SU-DHL-6 (cell line): ENCODE measurements around the gene CCL14.

Experiments used
- H2AFZ ChIP-seq: fragments of 200-600 bp; sonication (generic); 2 replicates; pipeline ENCODE4 v1.6.1; 2014; ENCODE audit warnings: low read depth, mild to moderate bottlenecking, moderate library complexity, mixed read lengths, antibody characterized with exemption, low read length; ENCODE audit not compliant: severe bottlenecking
- H3F3A ChIP-seq: fragments of 200-600 bp; shearing (Covaris generic); 2 replicates; pipeline ENCODE4 v1.6.0; 2016; ENCODE audit warnings: antibody characterized with exemption, mild to moderate bottlenecking; ENCODE audit not compliant: insufficient read depth
- H3K27ac ChIP-seq: fragments of 200-600 bp; sonication (generic); 2 replicates; pipeline ENCODE4 v1.5.1; 2016; ENCODE audit warnings: low read depth, mild to moderate bottlenecking, low read length, moderate library complexity, mixed read lengths
- H3K27me3 ChIP-seq: fragments of 200-600 bp; sonication (generic), shearing (Covaris generic); 2 replicates; pipeline ENCODE4 v1.6.0; 2014; ENCODE audit warnings: mild to moderate bottlenecking, low read length
- H3K36me3 ChIP-seq: fragments of 200-600 bp; sonication (generic); 2 replicates; pipeline ENCODE4 v1.6.1; 2014; ENCODE audit warnings: mild to moderate bottlenecking, low read length, mixed read lengths
- H3K4me2 ChIP-seq: fragments of 300-600, 200-600 bp; shearing (Covaris generic), sonication (generic); 2 replicates; pipeline ENCODE4 v1.6.0; 2014; ENCODE audit warnings: low read length, low read depth, mild to moderate bottlenecking; ENCODE audit not compliant: poor library complexity, severe bottlenecking
- H3K4me3 ChIP-seq: fragments of 200-600 bp; sonication (generic); 2 replicates; pipeline ENCODE4 v1.5.1; 2014; ENCODE audit warnings: antibody characterized with exemption, low read length, mild to moderate bottlenecking, mixed read lengths; ENCODE audit not compliant: insufficient read depth, poor library complexity, severe bottlenecking
- H3K79me2 ChIP-seq: fragments of 200-600 bp; sonication (generic); 2 replicates; pipeline ENCODE4 v1.6.1; 2014; ENCODE audit warnings: mild to moderate bottlenecking, low read length, moderate library complexity; ENCODE audit not compliant: insufficient read depth
- H3K9ac ChIP-seq: fragments of 200-600 bp; sonication (generic); 2 replicates; pipeline ENCODE4 v1.7.0; 2014; ENCODE audit warnings: mild to moderate bottlenecking, low read length
- H3K9me2 ChIP-seq: fragments of 200-600 bp; sonication (generic); replicated peaks from 2 replicates; pipeline ENCODE4 v1.6.1; 2014; ENCODE audit warnings: low read length; ENCODE audit not compliant: insufficient read depth
- H3K9me3 ChIP-seq: fragments of 200-600 bp; sonication (generic); 2 replicates; pipeline ENCODE4 v1.6.1; 2014; ENCODE audit warnings: low read length, mixed read lengths; ENCODE audit not compliant: insufficient read depth
- H4K20me1 ChIP-seq: fragments of 200-600 bp; sonication (generic); 2 replicates; pipeline ENCODE4 v1.6.1; 2014; ENCODE audit warnings: low read depth, mild to moderate bottlenecking, antibody characterized with exemption, low read length, moderate library complexity, mixed read lengths
- EZH2phosphoT487 ChIP-seq: fragments of 200-600 bp; sonication (generic), shearing (Covaris generic); conservative IDR thresholded peaks from 2 replicates; pipeline ENCODE4 v1.6.1; 2018; ENCODE audit warnings: mild to moderate bottlenecking, antibody characterized with exemption, low read length, moderate library complexity, mixed read lengths
- TF ChIP-seq, protein P1 (sequence below): fragments of 200-600 bp; sonication (generic); IDR thresholded peaks from one replicate; pipeline ENCODE4 v1.5.1; 2017; ENCODE audit warnings: antibody characterized with exemption, mild to moderate bottlenecking, low read length, moderate library complexity; ENCODE audit not compliant: insufficient read depth, poor library complexity, severe bottlenecking

CCL14 gene

DNA sequence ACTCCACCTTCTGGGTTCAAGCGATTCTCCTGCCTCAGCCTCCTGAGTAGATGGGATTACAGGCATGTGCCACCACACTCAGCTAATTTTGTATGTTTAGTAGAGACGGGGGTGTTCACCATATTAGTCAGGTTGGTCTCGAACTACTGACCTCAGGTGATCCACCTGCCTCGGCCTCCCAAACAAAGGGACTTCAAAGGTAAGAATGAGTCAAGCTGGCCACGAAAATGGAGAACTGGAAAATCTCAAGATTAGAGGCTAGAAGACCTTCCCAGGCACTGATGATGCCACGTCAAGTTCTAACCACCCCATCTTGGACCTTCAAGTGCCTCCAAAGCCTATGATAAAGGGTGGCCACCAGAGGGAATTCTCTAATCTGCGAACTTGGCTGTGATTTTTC, 16.1 kb upstream of the CCL14 start:
- H3K36me3 ChIP-seq, result no peaks in the 10 kb centered on the region
- no peaks in the 10 kb centered on the region for H3K9me3 ChIP-seq
- H3K79me2 ChIP-seq, result no peaks in the 10 kb centered on the region
- H3K9me2 ChIP-seq, result no peaks in the 10 kb centered on the region
- TF ChIP-seq, protein P1, sequence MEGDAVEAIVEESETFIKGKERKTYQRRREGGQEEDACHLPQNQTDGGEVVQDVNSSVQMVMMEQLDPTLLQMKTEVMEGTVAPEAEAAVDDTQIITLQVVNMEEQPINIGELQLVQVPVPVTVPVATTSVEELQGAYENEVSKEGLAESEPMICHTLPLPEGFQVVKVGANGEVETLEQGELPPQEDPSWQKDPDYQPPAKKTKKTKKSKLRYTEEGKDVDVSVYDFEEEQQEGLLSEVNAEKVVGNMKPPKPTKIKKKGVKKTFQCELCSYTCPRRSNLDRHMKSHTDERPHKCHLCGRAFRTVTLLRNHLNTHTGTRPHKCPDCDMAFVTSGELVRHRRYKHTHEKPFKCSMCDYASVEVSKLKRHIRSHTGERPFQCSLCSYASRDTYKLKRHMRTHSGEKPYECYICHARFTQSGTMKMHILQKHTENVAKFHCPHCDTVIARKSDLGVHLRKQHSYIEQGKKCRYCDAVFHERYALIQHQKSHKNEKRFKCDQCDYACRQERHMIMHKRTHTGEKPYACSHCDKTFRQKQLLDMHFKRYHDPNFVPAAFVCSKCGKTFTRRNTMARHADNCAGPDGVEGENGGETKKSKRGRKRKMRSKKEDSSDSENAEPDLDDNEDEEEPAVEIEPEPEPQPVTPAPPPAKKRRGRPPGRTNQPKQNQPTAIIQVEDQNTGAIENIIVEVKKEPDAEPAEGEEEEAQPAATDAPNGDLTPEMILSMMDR, result no peak
- no peak for TF ChIP-seq EZH2phosphoT487
- no peak overlapping the region for H2AFZ ChIP-seq
- no peaks in the 10 kb centered on the region for H3F3A ChIP-seq
- H3K4me3 ChIP-seq, result no peak overlapping the region
- H3K9ac ChIP-seq, result no peak overlapping the region
- no peak overlapping the region for H3K4me2 ChIP-seq
- no peaks in the 10 kb centered on the region for H4K20me1 ChIP-seq
- no peak overlapping the region for H3K27ac ChIP-seq
- H3K27me3 ChIP-seq, result no peaks in the 10 kb centered on the region

DNA sequence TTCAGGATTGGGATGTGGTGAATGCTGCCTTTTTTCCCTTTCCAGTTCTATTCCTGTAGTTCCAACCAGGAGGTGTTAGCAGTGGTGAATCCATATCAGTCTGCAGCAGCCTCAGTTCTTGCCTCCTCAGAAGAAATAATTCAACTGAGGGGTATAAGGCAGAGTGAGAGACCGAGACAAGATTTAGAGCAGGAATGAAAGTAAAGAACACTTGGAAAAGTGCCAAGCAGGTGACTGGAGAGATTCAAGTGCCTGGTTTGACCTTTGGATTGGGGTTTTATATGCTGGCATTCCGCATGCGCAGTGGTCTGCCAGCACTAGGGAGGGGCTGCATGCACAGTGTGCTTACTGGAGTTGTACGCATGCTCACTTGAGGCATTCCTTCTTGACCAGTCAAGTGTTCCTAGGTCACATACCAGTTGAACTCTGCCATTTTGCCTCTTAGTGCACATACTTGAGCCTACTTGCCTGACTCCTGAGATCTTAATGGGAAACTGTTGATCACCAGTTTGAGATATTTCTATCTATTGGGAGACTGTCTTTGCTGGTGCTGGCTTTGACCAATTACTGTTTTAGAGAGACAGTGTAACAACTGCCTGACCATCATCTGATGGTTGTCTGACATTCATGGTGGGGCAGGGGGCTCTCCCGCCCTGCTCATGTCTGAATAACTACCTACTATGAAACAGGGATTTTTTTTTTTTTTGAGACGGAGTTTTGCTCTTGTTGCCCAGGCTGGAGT, 15.5 kb upstream of the CCL14 start:
- H3F3A ChIP-seq, result no peaks in the 10 kb centered on the region
- H3K9me2 ChIP-seq, result no peaks in the 10 kb centered on the region
- H4K20me1 ChIP-seq, result no peaks in the 10 kb centered on the region
- H3K36me3 ChIP-seq, result no peaks in the 10 kb centered on the region
- H3K9ac ChIP-seq, result no peak overlapping the region
- no peak for TF ChIP-seq EZH2phosphoT487
- TF ChIP-seq, protein P1, result no peak
- no peaks in the 10 kb centered on the region for H3K79me2 ChIP-seq
- H2AFZ ChIP-seq, result no peak overlapping the region
- H3K9me3 ChIP-seq, result no peaks in the 10 kb centered on the region
- H3K27ac ChIP-seq, result no peak overlapping the region
- no peak overlapping the region for H3K4me3 ChIP-seq
- no peaks in the 10 kb centered on the region for H3K27me3 ChIP-seq
- H3K4me2 ChIP-seq, result no peak overlapping the region

DNA sequence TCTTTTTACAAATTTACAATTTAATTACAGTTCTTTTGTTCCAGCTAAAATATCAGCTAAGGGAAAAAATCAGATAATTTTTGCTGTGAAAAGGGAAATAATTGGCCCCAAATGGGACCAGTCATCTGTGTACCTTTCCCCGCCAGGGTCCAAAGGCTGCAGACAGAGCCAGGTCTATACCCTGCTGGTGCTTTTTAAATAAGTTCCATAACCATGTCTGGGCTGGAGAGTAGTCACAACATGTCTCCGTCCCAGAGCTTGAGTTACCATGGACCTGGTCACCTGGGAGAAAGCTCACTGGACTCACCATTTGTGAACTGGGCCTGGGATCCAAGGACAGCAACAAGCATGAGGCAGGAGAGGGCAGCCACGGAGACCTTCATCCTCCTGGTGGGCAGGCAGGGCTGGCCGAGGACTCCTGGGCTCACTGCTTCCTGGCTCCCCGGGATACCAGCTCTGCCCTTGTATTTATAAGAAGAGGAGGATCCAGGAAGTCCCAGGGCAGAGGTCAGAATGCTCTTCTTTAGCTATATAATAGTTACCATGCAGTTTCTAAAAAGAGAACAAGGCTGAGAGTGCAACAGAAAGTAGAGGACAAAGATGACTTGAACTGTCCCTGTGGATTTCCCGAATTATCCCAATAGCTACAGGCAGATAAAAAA, 14.7 kb upstream of the CCL14 start, which contains the start of gene CCL15:
Gene CCL15 (minus strand): TSS at position 444 of the 662 bp plus-strand sequence. CDS start 61 bp downstream, at position 383.
- Histone ChIP-seq H3K4me3 (no peak within 1 kb of the TSS), H3F3A (no peaks in the 10 kb centered on the region), H3K27me3 (no peaks in the 10 kb centered on the region), H3K9ac (no peak within 1 kb of the TSS), H3K9me2 (no peaks in the 10 kb centered on the region), H3K79me2 (no peaks in the 10 kb centered on the region), H3K36me3 (no peaks in the 10 kb centered on the region), H3K4me2 (no peak within 1 kb of the TSS), H3K9me3 (no peaks in the 10 kb centered on the region), H4K20me1 (no peaks in the 10 kb centered on the region), H2AFZ (no peak within 1 kb of the TSS), H3K27ac (no peak within 1 kb of the TSS)
- no peak for TF ChIP-seq EZH2phosphoT487
- TF ChIP-seq, protein P1, result no peak
